Dermis microvascular lymphatic vessel endothelial cell (primary cell): ENCODE results near the gene IFIT1B. TPM values are rescaled to one million over a fixed set of nuclear protein-coding genes. Genes with fewer than 3 reads are reported as not detected.
"Not testable (repeated sequence)": the region's sequence is repeated elsewhere in the genome, so short reads cannot be mapped to it uniquely, and the experiment has no call there.

Source experiments
- DNase-seq, 2 donors: peaks; one replicate each; pipeline versions ENCODE4 v3.0.0 to v3.0.0-alpha.2; 2010; ENCODE audit warnings: low read depth in 2 of 2
- total RNA-seq: library from RNA; depleted of rRNA; stranded (reverse); fragments of >200 nt; gene quantifications from 2 replicates; pipeline ENCODE4 v1.2.1, GENCODE V29; 2014

Gene IFIT1B
- total RNA-seq, 1 donor from 2014 or later = not detected

DNA sequence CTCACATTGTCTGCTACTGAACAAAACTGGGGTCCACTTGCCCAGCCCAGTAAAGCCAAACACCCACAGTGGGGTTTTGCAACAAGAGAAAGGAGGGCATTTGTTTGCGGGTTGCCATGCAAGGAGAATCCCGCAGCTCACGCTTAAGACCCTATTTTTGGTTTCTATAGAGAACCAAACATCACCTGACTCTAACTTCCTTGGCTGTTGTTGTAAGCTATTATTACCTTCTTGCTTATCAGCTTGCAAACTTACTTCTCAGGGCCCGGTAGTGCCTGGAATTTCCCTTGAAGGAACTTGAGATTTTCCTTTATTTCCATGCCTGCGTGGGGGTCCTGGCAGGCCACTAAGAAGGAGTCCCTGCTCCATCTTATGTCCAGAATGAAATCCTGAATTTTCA, 29.4 kb upstream of the IFIT1B start:
- DNase-seq = peak in 1 of 2 donors; percentile 30

DNA sequence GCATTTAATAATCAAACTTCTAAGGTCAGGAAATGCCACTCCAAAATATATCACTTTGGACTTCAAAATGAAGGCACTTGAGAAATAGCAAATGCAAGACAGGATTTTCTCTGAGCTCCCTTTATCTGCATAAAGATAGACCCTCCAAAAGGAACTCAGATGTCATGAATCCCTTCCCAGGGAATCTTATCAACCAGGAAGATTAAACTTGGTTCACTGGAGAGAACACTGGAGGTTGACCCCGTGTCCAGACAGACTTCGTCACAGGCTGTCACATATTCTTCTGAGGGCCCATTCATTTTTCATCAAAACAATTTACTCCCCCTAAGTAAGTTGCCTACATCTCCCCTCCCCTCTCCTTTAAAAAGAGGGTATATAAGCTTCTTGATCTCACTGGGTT, 28.9 kb upstream of the IFIT1B start:
- DNase-seq = no peak

DNA sequence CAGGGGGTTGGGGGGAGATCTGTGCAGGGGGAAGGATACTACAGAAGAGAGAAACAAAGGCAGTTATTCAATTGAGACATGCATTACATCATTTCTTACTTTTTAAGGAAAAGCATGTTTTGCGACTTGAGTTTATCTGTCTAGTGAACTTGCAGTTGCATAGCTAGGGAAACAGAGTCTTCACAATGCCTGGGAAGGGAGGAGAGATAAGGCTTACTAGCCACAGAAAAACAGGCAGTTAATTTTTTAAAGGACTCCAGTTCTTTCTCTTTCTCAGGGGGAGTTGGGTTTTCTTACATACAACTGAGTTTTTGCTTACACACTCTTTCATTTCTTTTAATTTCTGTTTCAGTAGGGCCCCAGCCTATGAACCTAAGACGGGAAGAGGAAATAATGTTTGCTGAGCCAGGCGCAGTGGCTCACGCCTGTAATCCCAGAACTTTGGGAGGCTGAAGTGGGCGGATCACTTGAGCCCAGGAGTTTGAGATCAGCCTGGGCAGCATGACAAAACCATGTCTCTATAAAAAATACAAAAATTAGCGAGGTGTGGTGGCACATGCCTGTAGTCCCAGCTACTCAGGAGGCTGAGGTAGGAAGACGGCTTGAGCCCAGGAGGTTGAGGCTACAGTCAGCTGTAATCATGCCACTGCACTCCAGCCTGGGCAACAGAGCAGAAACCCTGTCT, 27.1 kb upstream of the IFIT1B start:
- DNase-seq = not testable (repeated sequence)

DNA sequence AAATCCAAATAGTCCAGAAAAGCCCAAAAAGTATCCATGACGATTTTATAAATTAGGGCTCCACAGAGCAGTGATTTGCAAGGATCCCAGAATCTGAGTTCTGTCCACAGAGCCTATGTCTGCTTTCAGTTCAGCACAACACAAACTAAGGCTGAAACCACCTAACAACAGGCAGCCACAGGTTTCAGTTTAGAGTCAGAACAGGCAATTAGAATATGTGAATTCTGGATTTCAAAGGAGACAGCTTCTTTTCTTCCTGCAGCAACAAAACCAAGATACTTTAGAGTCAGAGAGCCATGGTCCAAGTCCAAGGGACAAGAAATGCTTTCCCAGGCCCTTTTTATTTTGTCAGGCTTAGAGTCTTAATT, 26.5 kb upstream of the IFIT1B start:
- no peak for DNase-seq

GRCh38 chr10:89351780-89352597, 25.9 kb upstream of the IFIT1B start:
- no peak for DNase-seq

GRCh38 chr10:89352802-89353201, 25.1 kb upstream of the IFIT1B start:
- no peak for DNase-seq

DNA sequence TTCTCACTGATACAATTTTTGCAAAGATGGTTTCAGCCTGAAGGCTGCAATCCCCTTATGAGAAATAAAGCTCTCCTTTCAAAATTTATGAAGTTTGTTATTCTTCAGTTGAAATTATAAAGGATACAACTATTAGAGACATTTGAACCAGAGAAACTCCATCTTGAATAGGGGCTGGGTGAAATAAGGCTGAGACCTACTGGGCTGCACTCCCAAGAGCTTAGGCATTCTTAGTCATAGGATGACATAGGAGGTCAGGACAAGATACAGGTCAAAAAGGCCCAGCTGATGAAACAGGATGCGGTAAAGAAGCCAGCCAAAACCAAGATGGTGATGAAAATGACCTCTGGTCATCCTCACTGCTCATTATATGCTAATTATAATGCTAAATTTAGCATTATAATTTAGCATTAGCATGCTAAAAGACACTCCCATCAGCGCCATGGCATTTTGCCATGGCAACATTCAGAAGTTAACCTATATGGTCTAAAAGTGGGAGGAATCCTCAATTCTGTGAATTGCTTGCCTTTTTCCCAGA, 22.4 kb upstream of the IFIT1B start:
- DNase-seq = no peak

DNA sequence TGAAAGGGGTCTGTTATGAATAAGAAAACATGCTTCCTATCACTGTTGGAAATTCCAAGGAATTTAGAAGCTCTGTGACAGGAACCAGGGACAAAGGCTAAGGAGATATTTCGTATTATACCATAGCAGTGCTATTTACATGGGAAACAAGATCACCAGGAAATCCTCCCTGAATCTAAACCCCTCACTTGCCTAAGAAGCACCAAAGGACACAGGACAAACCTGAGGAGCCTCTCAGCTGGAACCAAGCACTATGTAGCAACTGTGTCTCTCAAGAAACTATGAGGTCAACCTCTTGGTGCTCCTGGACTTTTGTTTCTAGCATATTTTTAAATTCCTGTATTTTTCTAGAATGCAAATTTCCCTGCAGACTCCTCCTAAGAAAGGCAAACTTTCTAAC, 20.8 kb upstream of the IFIT1B start:
- no peak for DNase-seq

DNA sequence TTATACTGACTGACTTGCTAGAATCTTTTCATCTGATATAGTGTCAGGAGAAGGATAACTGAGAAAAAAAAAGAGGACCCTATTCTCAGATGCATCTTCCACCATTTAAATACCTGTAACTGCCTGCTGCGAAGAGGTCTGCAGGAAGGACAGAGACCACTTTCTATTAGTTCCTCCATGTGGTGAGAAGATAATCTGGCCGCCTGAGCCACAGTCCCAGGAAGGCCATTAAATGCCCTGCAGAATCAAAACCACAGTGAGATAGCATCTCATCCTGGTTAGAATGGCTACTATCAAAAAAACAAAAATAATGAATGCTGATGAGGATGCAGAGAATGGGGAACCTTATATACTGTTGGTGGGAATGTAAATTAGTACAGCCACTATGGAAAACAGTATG, 19.9 kb upstream of the IFIT1B start:
- DNase-seq = no peak

GRCh38 chr10:89360157-89360556, 17.7 kb upstream of the IFIT1B start:
- no peak for DNase-seq

DNA sequence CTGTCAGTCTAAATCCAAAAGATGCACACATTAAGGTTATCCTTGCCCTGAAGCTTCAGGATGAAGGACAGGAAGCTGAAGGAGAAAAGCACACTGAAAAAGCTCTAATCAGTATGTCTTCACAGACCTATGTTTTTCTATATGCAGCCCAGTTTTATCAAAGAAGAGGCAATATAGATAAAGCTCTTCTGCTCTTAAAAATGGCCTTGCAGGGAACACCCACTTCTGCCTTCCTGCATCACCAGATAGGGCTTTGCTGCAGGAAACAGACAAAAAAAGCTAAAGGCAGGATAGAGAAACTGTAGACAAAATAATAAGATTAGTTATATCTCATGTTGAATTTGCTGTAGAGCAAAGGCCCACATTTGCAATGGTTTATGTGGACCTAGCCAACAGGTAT, 14.9 kb upstream of the IFIT1B start:
- no peak for DNase-seq

DNA sequence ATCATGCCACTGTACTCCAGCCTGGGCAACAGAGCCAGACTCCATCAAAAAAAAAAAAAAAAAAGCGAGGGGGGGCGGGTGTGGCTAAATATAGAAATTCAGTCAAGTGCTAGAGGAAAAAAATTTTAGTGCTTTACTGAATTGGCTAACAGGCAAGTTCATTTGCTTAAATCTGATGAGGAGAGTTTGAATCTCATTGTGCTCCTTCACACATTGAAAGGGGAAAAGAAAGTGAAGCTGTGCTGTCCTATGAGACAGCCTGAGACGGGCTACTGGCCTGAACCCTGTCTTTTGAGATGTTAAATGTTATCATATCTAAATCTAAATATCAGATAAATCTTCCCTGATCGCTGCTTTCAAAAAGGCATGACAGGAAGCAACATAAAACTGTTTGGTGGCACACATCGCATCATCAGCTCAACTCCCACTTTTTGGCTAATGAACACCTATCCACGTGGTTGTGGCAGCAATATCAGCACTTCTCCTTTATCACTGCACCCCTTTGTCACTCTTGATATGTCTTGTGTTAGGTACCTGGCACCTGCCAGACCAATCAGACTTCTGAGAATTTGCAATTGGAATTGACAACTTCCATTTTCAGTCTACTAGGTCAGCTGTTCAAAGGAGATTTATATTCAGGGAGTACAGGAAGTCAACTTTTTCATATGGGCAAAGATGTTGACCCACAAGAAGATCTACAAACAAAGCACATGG, 14.0 kb upstream of the IFIT1B start:
- no peak for DNase-seq

DNA sequence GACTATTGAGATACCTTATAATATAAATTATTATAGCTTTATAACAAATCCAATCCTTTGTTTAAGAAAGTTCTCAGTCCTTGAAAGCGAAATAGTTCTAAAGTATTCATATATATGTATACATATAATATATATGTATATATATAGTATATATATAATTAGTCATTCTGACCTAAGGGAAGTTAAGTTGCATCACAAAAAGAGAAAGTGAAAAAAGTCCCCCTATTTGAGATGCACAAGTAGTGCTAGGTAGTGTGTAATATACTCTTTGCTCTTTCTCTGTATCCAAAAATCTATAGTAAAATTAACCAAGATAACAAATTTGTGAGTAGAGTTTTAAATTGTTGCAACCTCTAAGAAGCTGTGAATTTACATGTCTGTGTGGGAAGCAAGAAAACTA, 13.3 kb upstream of the IFIT1B start:
- DNase-seq = no peak

GRCh38 chr10:89367529-89367928, 10.3 kb upstream of the IFIT1B start:
- DNase-seq = peak in 1 of 2 donors; percentile 64

DNA sequence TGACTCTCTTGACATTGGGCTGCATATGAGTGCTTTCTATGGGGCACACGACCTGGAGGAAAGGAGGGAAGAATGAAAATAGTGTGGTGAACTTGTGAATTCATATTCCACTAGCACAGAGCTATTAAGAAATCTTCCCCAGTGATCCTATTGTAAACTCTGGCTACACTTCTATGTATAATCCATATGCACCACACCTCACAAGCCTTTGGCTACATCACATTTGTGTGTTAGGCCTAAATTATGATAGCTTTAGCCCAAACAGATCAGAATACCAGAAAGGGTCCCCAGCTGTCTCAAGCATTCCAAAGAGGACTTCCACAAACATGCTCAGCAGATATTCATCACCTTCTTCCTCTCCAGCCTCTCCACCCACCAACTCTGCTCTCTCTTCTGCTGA, 9.7 kb upstream of the IFIT1B start:
- no peak for DNase-seq

DNA sequence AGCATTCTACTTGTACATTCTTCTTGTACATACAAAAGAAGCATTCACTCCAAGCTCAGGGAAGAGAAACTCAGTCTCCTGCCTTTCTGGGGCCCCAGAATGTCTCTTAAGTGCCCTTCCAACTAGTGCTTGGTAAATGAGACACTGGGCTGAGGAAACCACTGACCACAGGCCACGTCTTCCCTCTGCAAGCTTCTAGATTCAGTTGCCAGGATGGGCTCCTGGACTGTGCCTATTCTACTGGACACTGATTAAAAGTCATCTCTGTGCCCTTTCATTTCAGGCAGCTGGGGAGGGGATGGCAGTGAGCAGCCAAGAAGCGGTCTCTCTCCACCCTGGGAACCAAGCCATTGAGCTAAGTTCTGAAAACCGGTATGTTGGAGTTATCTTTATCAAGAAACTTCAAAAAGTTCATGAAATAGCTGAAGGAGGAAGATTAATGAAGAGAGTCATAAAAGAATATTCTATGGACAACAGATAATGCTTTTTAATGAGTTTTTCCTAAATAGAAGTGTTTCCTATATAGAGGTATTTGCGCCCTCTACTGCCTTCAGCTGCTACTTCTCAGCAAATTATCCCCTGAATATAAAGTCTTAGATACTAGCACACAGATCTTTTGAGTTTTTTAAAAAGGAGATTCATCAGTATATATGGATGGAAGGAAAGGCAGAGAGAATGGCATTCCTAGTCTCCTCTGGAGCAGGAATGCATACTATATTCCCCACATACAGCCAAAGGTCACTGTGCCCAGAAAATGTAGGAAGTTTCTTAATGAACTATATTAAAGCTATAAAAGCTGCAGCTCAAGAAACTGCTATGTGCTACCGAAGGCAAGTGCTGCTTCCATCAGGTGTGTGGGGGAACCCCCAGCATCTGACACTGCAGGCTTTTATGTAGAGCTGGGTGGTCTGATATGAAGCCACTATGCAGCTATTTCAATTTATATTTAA, 8.4 kb upstream of the IFIT1B start:
- DNase-seq = peak in 1 of 2 donors; percentile 57

DNA sequence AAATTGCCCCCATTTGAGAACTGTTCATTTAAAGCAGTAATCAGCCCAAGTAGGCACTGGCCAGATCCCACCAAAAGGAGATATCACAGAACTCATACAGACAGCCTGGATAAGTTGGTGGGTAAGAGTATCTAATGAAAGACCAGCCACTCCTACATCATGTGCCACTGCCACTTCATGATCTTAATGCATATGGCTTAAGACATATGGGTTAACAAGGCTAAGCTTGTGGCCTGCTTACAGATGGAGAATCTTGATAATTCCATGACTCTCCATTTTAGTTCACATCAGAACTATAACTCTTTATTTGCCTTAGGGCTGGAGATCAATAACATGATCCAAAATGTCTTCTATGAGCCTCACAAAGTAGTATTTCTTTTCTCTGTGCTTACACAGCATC, 6.8 kb upstream of the IFIT1B start:
- no peak for DNase-seq

DNA sequence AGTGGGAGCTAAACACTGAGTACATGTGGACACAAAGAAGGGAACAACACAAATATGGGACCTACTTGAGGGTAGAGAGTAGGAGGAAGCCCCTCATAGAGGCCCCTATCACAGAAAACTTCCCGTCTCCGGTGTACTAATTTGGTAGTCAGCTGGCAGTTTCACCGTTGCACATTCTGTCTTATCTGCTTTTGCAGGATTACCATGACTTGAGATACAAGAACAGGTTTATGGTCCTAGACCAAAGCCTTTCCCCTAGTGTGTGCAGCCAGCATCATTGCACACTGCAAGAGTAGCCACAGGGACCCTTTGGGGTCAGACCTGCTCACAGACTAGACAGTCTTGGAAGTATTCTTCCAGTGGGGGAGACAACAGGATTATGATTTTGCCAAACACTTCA, 5.9 kb upstream of the IFIT1B start:
- no peak for DNase-seq

- peak; percentile 98 to 99 for DNase-seq
Measured at GRCh38 chr10:89373916-89374711, 3.7 kb upstream of the IFIT1B start.

DNA sequence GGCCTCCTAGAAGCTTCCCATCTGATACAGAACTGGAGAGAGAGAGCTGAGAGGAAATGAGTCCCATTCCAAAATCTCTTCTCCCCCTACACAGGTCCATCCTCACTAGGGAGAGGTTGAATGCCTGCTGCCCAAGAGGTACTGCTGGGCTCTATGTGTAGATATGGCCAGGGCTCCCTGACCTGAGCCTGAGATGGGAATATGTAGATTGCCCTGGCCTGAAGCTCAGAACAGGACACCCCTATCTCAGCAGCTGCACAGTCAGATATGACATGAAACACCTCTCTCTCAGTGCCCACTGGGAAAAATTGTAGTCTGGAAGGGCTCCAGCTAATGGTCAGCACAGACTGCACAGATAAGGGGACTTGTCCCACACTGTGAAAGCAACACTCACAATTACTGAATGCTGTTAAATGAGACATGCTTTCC, 3.1 kb upstream of the IFIT1B start:
- DNase-seq = peak in 1 of 2 donors; percentile 34
